ENCODE results near the gene ZBTB7C.

ZBTB7C gene

DNA sequence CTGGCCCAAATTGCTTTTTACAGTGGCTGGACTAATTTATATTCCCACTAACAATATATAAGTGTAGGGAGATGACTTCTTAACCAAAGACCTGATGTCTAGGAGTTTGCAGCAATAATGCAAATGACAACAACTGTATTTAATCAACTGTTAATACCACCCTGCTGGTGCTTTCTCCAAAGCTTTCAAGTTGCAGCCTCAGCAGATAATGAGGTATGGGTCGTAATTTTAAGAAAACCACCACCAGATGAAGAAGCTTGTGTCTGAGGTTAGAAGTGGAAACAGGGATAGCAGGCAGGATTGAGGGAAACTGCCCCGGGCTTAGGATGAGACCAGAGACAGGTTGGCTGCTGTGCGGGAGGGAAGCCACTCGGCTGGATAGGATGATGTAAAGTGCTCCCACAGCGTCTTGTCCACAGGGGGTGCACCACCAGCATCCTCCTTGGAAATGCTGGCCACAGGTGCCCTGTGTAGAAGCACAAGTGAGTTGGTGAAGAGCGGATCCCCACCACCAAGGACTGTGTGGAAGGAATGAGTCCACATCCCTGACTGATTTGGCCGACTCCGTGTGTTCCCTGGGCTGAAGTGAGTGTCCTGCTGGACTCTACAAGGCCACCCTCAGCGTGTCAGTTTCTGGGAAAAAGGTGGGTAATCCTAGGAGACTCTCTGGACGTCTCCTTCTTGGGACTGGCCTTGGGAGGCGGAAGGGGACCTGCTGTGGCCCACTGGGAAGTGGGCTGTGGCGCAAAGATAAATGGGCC, 402.6 kb downstream of the ZBTB7C start:
- no peak for DNase-seq (ENCODE audit: low spot score)
- TF ChIP-seq CTCF (IDR thresholded peaks at IDR 0.05; ENCODE audit: extremely low read depth, missing control alignments) = no peak

- TF ChIP-seq CTCF (IDR thresholded peaks at IDR 0.05; ENCODE audit: extremely low read depth, missing control alignments) = no peak
- DNase-seq (ENCODE audit: low spot score) = no peak
Measured at GRCh38 chr18:48004577-48004976, 404.6 kb downstream of the ZBTB7C start.

DNA sequence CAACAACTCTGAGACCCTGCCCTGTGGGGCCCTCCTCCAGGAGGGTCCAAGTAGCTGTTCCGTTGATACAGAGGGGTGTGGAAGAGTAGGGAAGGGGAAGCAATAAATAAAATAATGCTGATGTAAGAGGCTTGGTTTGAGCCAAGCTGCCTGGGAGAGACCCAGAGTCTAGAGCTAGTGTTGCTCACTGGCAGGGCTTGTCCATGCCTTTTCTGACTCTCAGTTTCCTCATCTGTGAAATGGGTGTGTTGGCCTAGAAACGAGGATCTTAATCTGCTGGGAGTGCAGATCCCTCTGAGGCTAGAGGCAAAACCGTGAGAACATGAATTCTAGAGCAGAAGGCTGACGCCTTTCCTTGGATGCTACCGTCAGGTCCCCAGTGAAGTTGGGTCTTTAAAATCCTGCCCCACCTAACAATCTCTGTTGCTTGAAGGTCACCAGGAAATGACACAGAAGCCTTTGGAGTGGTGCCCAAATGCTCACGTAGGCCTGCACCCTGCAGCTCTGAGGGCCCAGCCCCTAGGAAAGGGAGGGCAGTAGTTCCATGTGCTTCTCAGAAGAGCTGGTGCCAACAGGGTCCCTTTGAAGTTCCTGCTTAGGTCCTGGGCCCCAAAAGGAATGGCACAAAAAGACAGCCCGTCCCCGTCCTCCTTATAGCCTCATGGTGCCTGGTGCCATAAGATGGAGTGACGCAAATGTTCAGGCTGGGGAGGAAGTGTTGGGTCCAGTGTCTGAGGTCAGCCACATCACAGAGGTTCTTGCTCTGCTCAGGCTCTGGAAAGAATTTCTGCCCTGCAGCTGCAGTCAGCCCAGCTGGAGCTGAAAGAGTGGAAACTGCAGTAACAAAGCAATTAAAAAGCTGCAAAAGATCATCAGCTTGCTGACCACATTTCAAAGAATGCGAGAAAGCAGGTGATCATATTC, 405.5 kb downstream of the ZBTB7C start:
- DNase-seq (ENCODE audit: low spot score) = no peak

GRCh38 chr18:48002933-48003365, 406.2 kb downstream of the ZBTB7C start:
- no peak for TF ChIP-seq CTCF (IDR thresholded peaks at IDR 0.05; ENCODE audit: extremely low read depth, missing control alignments)
- no peak for DNase-seq (ENCODE audit: low spot score)

More for the DNA sequence above, 405.5 kb downstream of the ZBTB7C start:
- no peak for TF ChIP-seq CTCF (IDR thresholded peaks at IDR 0.05; ENCODE audit: extremely low read depth, missing control alignments)

DNA sequence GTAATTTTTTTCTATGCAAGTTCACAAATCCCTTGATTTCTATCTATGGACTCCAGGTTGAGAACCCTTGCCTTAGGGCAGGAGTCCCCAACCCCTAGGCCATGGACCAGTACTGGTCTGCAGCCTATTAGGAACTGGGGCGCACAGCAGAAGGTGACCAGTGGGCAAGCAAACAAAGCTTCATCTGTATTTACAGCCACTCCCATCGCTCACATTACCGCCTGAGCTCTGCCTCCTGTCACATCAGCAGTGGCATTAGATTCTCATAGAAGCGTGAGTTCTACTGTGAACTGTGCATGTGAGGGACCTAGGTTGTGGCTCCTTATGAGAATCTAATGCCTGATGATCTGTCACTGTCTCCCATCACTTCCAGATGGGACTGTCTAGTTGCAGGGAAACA, 408.5 kb downstream of the ZBTB7C start:
- TF ChIP-seq CTCF (IDR thresholded peaks at IDR 0.05; ENCODE audit: extremely low read depth, missing control alignments) = no peak
- no peak for DNase-seq (ENCODE audit: low spot score)

DNA sequence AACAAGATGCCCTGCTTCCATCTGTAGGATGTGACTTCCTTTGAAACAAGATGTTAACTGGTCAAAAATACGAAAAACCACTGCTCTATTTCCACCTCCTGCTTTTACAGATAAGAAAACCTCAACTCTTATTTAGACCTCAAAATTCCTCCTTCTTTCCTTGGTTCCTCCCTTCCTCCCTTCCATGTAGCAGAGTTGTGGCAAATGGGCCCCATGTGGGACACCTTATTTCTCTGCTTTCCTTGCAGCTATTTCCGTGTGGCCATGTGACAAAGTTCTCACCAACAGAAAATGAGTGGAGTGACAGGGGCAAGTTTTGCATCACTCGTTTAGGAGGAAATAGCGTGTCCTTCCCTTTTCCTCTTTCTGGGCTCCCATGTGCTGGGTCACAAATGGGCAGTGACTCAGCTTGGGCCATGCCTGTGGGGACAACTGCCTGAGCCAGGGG, 409.4 kb downstream of the ZBTB7C start:
- no peak for TF ChIP-seq CTCF (IDR thresholded peaks at IDR 0.05; ENCODE audit: extremely low read depth, missing control alignments)
- no peak for DNase-seq (ENCODE audit: low spot score)

DNA sequence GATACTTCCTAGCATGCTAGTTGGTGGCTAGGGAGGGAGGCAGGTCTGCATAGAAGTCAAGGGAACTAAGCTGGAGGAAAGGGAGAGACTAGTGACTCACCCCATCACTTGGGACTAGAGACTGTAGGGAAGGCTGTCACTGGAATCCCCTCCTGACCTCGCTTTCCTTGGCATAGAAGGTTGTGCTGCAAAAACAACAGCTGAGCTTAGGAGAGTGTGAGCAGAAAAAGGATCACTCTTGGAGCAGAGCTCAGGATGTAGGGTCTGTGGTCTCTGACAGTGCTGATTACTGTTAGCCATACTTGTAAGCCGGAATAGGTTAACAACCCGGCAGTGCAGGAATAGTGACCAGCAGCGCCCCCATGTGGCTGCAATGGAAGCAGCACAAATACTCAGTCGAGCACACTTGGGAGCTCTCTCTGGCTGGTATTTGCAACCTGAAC, 411.8 kb downstream of the ZBTB7C start:
- no peak for DNase-seq (ENCODE audit: low spot score)
- peak; percentile 11 for TF ChIP-seq CTCF (IDR thresholded peaks at IDR 0.05; ENCODE audit: extremely low read depth, missing control alignments)
